Measurements from ENCODE around the gene NCKAP5.

NCKAP5 gene

GRCh38 chr2:132783883-132784282 lies 784.4 kb downstream of the NCKAP5 start:
- no peak for DNase-seq (ENCODE audit: low read depth in 1 of 2, low spot score in 1 of 2)
- in situ Hi-C loops (cut with HindIII; ENCODE audit: low pct_unique_long_range_greater_than_20kb, low sequenced_read_pairs) = no loop called here
- no peak for TF ChIP-seq JUND (IDR thresholded peaks at IDR 0.05; ENCODE audit: low read depth)

- no peak for TF ChIP-seq JUND (IDR thresholded peaks at IDR 0.05; ENCODE audit: low read depth)
- DNase-seq (ENCODE audit: low read depth in 1 of 2, low spot score in 1 of 2) = no peak
- in situ Hi-C loops (cut with HindIII; ENCODE audit: low pct_unique_long_range_greater_than_20kb, low sequenced_read_pairs) = no loop called here
Observed at GRCh38 chr2:132782176-132782783, 786.0 kb downstream of the NCKAP5 start.

DNA sequence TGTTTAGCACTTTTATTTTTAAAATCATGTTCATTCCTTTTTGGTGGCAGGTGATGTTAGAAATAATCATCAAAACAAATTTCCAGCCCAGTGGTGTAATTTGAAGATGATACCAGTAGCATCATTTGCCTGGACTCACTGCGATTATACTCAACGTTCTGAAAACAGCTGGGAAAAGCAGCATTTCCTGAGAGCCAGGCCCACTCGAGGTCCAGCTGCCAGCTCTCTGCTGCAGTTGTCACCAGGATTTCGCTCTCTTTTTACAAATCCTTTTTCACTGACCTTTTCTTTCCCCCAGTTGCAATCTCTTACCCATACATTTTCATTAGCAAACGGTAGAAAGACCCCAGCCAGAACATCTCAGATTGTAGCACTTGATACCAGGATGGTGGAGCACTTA lies 787.6 kb downstream of the NCKAP5 start:
- DNase-seq (ENCODE audit: low read depth in 1 of 2, low spot score in 1 of 2) = no peak
- in situ Hi-C loops (cut with HindIII; ENCODE audit: low pct_unique_long_range_greater_than_20kb, low sequenced_read_pairs) = no loop called here
- no peak for TF ChIP-seq JUND (IDR thresholded peaks at IDR 0.05; ENCODE audit: low read depth)

DNA sequence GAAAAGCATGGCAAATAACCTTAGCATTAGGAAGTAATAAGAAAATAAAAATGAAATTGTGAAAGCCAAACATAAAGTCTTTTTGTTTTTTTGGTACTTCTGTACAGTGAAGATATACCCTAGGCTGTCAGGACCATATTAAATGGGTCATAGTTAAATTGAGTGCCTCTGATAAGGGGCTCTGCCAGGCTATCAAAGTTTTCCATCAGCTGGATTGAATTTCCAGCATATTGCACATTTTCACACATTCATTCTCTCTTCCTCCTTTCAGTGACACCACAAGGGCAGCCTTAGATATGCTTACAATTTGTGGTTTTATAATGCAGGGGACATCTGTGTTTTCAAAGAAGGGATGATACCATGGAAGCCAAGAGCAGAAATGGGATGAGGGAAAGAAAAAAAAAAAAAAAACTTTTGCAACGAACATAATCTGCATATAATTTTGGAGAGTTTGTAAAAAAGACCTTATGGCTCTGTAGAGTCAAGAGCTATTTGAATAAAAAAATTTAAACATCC lies 789.0 kb downstream of the NCKAP5 start:
- in situ Hi-C loops (cut with HindIII; ENCODE audit: low pct_unique_long_range_greater_than_20kb, low sequenced_read_pairs) = no loop called here
- DNase-seq (ENCODE audit: low read depth in 1 of 2, low spot score in 1 of 2) = no peak
- TF ChIP-seq JUND (IDR thresholded peaks at IDR 0.05; ENCODE audit: low read depth) = no peak

DNA sequence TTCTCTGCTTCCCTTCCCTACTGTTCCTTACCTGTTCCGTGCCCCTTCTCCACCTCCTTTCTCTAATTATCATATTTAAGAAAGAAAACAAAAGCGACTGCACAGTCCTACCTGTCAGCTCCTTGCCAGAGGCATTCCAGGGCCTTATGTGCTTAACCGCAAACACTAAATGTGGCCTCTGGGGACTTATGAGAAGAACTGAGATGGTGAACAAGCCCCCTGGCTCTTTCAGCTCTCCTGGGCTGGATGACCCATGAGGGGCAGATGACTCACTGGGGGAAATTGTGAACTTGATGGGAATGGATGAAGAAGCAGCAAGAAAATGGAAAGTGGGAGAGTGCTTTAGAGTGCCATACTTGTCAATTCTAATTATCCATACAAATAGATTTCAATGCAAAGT lies 792.0 kb downstream of the NCKAP5 start:
- no peak for DNase-seq (ENCODE audit: low read depth in 1 of 2, low spot score in 1 of 2)
- in situ Hi-C loops (cut with HindIII; ENCODE audit: low pct_unique_long_range_greater_than_20kb, low sequenced_read_pairs) = no loop called here
- no peak for TF ChIP-seq JUND (IDR thresholded peaks at IDR 0.05; ENCODE audit: low read depth)

GRCh38 chr2:132774189-132774588 lies 794.1 kb downstream of the NCKAP5 start:
- TF ChIP-seq JUND (IDR thresholded peaks at IDR 0.05; ENCODE audit: low read depth) = no peak
- in situ Hi-C loops (cut with HindIII; ENCODE audit: low pct_unique_long_range_greater_than_20kb, low sequenced_read_pairs) = no loop called here
- DNase-seq (ENCODE audit: low read depth in 1 of 2, low spot score in 1 of 2) = no peak

- TF ChIP-seq JUND (IDR thresholded peaks at IDR 0.05; ENCODE audit: low read depth) = no peak
- in situ Hi-C loops (cut with HindIII; ENCODE audit: low pct_unique_long_range_greater_than_20kb, low sequenced_read_pairs) = no loop called here
Observed at GRCh38 chr2:132773331-132773730, 794.9 kb downstream of the NCKAP5 start.

DNA sequence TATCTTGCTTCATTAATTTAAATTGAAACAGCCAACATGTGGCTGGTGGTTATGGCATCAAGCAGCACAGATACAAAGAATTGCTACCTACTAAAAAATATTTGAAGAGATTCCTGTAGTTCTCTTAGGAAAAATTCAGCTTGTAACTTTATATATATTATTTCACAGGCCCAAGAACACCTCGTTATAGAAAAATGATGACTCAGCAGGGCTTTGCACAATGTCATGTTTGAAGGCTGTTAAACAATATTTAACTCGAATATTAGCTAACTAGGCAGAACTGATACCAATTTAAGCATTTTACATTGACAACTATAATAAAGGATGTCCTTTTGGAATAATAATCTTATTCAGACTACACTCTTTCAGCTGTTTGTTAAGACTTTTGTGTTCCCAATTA lies 795.9 kb downstream of the NCKAP5 start:
- TF ChIP-seq JUND (IDR thresholded peaks at IDR 0.05; ENCODE audit: low read depth) = no peak
- DNase-seq (ENCODE audit: low read depth in 1 of 2, low spot score in 1 of 2) = no peak
- in situ Hi-C loops (cut with HindIII; ENCODE audit: low pct_unique_long_range_greater_than_20kb, low sequenced_read_pairs) = no loop called here

More at GRCh38 chr2:132773331-132773730, 794.9 kb downstream of the NCKAP5 start:
- DNase-seq (ENCODE audit: low read depth in 1 of 2, low spot score in 1 of 2) = no peak

GRCh38 chr2:132766573-132766972 lies 801.7 kb downstream of the NCKAP5 start:
- in situ Hi-C loops (cut with HindIII; ENCODE audit: low pct_unique_long_range_greater_than_20kb, low sequenced_read_pairs) = no loop called here
- no peak for TF ChIP-seq JUND (IDR thresholded peaks at IDR 0.05; ENCODE audit: low read depth)
- peak in 1 of 2 experiments; percentile 6 for DNase-seq (ENCODE audit: low read depth in 1 of 2, low spot score in 1 of 2)

- no peak for DNase-seq (ENCODE audit: low read depth in 1 of 2, low spot score in 1 of 2)
- in situ Hi-C loops (cut with HindIII; ENCODE audit: low pct_unique_long_range_greater_than_20kb, low sequenced_read_pairs) = no loop called here
- no peak for TF ChIP-seq JUND (IDR thresholded peaks at IDR 0.05; ENCODE audit: low read depth)
Observed at GRCh38 chr2:132761437-132761836, 806.8 kb downstream of the NCKAP5 start.

DNA sequence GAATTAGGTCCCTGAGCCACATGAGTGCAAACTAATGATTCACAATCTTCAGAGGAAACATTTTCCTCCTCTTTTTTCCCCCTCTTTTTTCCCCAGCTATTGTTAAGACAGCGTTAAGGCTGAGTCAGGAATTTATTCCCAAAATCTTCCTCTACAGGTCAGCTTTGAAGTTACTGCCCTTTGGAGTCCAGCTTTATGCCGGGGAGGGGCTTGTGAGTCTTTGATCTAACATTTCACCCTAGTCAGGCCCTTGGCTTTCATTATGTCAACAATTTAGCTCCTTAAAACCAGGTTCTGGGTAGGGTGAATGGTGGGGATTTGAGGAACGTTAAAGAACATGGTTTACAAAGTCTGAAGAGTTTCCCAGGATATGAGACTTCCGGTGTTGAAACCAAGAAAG lies 807.3 kb downstream of the NCKAP5 start:
- DNase-seq (ENCODE audit: low read depth in 1 of 2, low spot score in 1 of 2) = no peak
- no peak for TF ChIP-seq JUND (IDR thresholded peaks at IDR 0.05; ENCODE audit: low read depth)
- in situ Hi-C loops (cut with HindIII; ENCODE audit: low pct_unique_long_range_greater_than_20kb, low sequenced_read_pairs) = no loop called here

GRCh38 chr2:132760405-132760804 lies 807.9 kb downstream of the NCKAP5 start:
- in situ Hi-C loops (cut with HindIII; ENCODE audit: low pct_unique_long_range_greater_than_20kb, low sequenced_read_pairs) = no loop called here
- no peak for DNase-seq (ENCODE audit: low read depth in 1 of 2, low spot score in 1 of 2)
- TF ChIP-seq JUND (IDR thresholded peaks at IDR 0.05; ENCODE audit: low read depth) = no peak

- in situ Hi-C loops (cut with HindIII; ENCODE audit: low pct_unique_long_range_greater_than_20kb, low sequenced_read_pairs) = no loop called here
- TF ChIP-seq JUND (IDR thresholded peaks at IDR 0.05; ENCODE audit: low read depth) = no peak
- DNase-seq (ENCODE audit: low read depth in 1 of 2, low spot score in 1 of 2) = no peak
Observed at GRCh38 chr2:132758995-132759394, 809.3 kb downstream of the NCKAP5 start.

- no peak for DNase-seq (ENCODE audit: low read depth in 1 of 2, low spot score in 1 of 2)
- TF ChIP-seq JUND (IDR thresholded peaks at IDR 0.05; ENCODE audit: low read depth) = no peak
- in situ Hi-C loops (cut with HindIII; ENCODE audit: low pct_unique_long_range_greater_than_20kb, low sequenced_read_pairs) = no loop called here
Observed at GRCh38 chr2:132757676-132758075, 810.6 kb downstream of the NCKAP5 start.
